Activated CD4-positive, alpha-beta T cell treated with anti-CD3 and anti-CD28 coated beads, Interleukin-2, amount 50 U/mL, for 24 hours (primary cell): ENCODE results near the gene RPL27.
A peak's percentile ranks its signal among the peaks of the same experiment; 100 is the strongest.
"Not testable (repeated sequence)": the region's sequence is repeated elsewhere in the genome, so short reads cannot be mapped to it uniquely, and the experiment has no call there.

Source experiments
- DNase-seq, 2 donors: peaks; one replicate each; pipeline ENCODE4 v3.0.0-alpha.2; 2020; ENCODE audit warnings: low read depth in 1 of 2, low spot score in 1 of 2

The RPL27 gene

GRCh38 chr17:42992872-42993271, 5.3 kb upstream of the RPL27 start:
- no peak for DNase-seq

DNA sequence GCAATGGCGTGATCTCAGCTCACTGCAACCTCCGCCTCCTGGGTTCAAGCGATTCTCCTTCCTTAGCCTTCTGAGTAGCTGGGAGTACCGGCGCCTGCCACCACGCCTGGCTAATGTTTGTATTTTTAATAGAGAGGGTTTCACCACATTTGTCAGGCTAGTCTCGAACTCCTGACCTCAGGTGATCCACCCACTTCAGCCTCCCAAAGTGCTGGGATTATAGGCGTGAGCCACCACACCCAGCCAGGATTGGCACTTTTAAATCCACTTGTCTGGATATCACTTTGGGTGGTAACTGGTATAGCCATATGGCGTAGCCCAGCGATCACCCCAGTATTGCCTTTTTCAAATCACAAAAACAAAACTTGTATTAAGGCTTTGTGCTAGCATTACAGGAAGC, 4.3 kb upstream of the RPL27 start:
- DNase-seq = not testable (repeated sequence)

DNA sequence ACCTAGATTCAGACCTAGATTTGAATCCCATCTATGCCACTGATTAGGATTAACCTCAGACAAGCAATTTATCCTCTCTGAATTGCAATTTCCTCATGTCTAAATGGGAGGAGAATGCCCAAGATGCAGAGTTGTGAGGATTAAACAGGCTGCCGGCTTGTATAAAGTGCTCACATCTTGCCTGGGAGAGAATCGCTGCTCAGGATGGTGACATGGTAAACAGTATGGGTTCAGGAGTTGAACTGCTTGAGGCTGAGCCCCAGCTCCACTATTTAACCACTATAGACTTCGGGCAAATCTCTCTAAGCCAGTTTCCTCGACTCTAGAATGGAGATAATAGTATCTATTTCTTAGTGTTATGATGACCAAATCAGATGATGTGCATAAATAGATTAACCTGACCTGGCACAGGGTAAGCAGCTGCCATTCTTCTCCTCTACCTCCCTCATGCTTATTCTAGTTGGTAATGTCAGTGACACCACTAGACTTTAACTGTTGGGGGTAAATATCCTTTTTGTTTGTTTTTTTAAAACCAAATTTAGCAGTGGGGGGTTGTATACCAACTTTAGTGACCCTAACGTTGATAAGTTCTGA, 732 bp upstream of the RPL27 start:
- no peak for DNase-seq

- no peak for DNase-seq
These were observed 845 bp downstream of the RPL27 start for GRCh38 chr17:42999003-42999525.

- DNase-seq = not testable (repeated sequence)
These were observed 2.7 kb downstream of the RPL27 start for GRCh38 chr17:43000894-43001293.

- no peak for DNase-seq
These were observed 5.4 kb downstream of the RPL27 start for GRCh38 chr17:43003542-43004172.

DNA sequence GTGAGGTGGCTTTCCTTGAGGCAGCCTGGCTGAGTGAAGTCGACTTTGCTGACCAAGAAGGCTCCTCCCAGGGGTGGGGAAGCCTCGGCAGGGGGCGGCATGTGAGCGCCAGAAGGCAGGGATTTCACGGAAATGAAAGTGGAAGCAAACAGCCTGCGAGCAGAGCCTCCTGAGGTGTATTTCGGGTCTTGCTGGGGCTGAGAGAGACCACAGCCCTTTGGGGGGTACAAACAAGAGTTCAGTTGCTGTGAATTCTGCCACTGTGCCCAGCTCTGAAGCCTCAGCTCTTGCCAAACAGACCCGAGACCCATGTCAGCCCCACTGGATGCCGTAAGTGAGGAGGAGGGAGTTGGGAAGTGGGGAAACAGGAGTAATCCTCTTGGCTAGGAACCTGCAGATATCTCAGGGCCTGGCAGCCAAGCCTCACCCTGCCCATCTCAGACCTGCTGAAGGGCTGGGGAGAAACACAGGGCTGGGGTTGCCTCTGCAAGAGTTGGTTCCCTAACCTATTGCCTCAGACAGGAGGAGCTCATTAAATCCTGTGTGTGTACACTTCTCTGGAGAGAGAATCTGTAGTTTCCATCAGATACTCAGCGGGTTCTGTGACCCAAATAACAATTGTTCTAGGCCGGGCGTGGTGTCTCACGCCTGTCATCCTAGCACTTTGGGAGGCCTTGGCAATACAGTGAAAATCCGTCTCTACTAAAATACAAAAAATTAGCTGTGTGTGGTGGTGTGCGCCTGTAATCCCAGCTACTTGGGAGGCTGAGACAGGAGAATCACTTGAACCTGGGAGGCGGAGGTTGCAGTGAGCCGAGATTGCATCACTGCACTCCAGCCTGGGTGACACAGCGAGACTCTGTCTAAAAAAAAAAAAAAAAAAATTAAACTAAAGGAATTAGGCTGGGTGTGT, 8.7 kb downstream of the RPL27 start, which contains the start of gene IFI35:
Gene IFI35, plus strand, starts transcription at position 146 of the 913 bp plus-strand sequence. Its CDS starts 164 bp downstream, at position 310.
- DNase-seq = peak; percentile 69 to 83

- DNase-seq = no peak
These were observed 12.6 kb downstream of the RPL27 start for GRCh38 chr17:43010667-43011308.

- no peak for DNase-seq
These were observed 13.7 kb downstream of the RPL27 start for GRCh38 chr17:43011728-43012472.

GRCh38 chr17:43013296-43013695, 15.1 kb downstream of the RPL27 start:
- no peak for DNase-seq

- DNase-seq = no peak
These were observed 15.9 kb downstream of the RPL27 start for GRCh38 chr17:43014020-43014648.

GRCh38 chr17:43014649-43015542, 16.7 kb downstream of the RPL27 start:
- DNase-seq = no peak

- DNase-seq = no peak
These were observed 17.4 kb downstream of the RPL27 start for GRCh38 chr17:43015579-43015978.

GRCh38 chr17:43016216-43016615, 18.0 kb downstream of the RPL27 start:
- no peak for DNase-seq

DNA sequence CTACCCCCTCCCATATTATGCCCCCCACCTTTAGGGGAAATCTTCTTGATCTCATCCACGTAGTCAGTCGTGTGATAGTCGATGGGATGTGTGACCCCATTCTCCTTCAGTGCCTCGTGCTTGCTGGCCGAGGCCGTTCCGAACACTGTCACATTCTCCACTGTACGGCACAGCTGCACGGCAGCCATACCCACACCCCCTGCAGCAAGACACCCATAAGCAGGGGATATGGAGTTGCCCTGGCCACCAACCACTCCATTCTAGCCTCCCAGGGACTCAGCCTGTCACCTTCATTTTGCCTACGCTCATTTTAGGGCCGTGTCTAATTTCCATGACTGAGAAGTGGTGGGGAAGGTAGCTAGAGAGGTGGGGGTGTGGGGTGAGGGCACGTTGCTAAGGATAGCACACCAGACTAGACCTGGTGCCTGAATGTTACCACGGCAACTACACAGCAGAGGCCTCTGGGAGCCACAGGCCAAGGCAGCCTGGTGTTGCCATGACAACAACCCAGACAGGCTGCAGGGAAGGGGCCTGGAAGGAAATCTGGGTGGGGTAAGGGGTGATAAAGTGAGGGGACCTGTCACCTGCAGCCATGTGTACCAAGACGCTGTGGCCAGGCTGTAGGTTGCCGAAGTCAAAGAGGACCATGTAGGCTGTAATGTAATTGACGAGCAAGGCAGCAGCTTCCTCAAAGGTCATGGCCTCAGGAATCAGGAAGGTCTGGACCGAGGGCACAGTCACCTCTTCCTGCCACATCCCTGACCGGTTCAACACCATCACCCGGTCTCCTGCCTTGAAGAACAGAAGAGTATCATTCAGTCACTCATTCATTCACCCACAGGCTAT, 20.0 kb downstream of the RPL27 start:
- no peak for DNase-seq

- DNase-seq = no peak
These were observed 20.7 kb downstream of the RPL27 start for GRCh38 chr17:43018932-43019331.

DNA sequence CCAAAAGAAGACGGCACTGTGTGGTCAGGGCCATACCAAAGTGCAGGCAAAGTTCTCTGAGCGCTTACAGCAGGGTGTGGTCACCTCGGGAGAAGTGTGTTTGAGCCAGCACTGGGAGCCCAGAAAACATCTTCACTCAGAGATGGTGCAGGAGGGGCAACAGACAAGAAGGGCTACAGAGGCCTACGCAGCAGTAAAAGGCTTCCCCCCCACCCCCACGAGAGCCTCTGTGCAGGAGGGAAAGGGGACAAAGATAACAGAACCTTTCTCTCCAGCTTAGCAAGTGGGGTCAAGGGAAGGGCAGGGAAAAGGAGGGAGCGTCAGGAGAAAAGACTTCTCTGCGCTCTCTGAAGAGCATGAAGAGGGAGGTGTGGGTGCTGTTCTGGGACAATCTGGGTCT, 21.2 kb downstream of the RPL27 start:
- DNase-seq = no peak

- no peak for DNase-seq
These were observed 21.9 kb downstream of the RPL27 start for GRCh38 chr17:43020030-43020621.
